Kidney glomerular epithelial cell (primary cell): Measurements from ENCODE around the gene DDIAS.
"Not testable (repeated sequence)": the region's sequence is repeated elsewhere in the genome, so short reads cannot be mapped to it uniquely, and the experiment has no call there.

Experiments
- DNase-seq: peaks from one replicate; lab custom pipeline; 2025; lab: John Stamatoyannopoulos, UW

DDIAS gene

GRCh38 chr11:82901165-82901921 is at the start of gene DDIAS:
Gene DDIAS, plus strand, starts transcription at chr11:82901736. Its CDS starts 13,003 bp downstream, at chr11:82914739.
- DNase-seq = peak; percentile 97

- no peak for DNase-seq
Measured at GRCh38 chr11:82854242-82854641, 47.3 kb upstream of the DDIAS start.

- not testable (repeated sequence) for DNase-seq
Measured at GRCh38 chr11:82854916-82855315, 46.6 kb upstream of the DDIAS start.

GRCh38 chr11:82855616-82856015 is 45.9 kb upstream of the DDIAS start:
- DNase-seq = no peak

GRCh38 chr11:82857145-82857544 is 44.4 kb upstream of the DDIAS start:
- DNase-seq = no peak

- no peak for DNase-seq
Measured at GRCh38 chr11:82858133-82858532, 43.4 kb upstream of the DDIAS start.

GRCh38 chr11:82858556-82859091 is 42.9 kb upstream of the DDIAS start:
- DNase-seq = peak; percentile 51

- no peak for DNase-seq
Measured at GRCh38 chr11:82859750-82860149, 41.8 kb upstream of the DDIAS start.

- no peak for DNase-seq
Measured at GRCh38 chr11:82862379-82862778, 39.2 kb upstream of the DDIAS start.

- DNase-seq = no peak
Measured at GRCh38 chr11:82863209-82863608, 38.3 kb upstream of the DDIAS start.

GRCh38 chr11:82864268-82864667 is 37.3 kb upstream of the DDIAS start:
- DNase-seq = peak; percentile 57

- DNase-seq = no peak
Measured at GRCh38 chr11:82865841-82866240, 35.7 kb upstream of the DDIAS start.

- DNase-seq = peak; percentile 64
Measured at GRCh38 chr11:82867495-82868082, 33.9 kb upstream of the DDIAS start.

GRCh38 chr11:82869657-82870056 is 31.9 kb upstream of the DDIAS start:
- DNase-seq = no peak

GRCh38 chr11:82871646-82872045 is 29.9 kb upstream of the DDIAS start:
- DNase-seq = no peak

- DNase-seq = no peak
Measured at GRCh38 chr11:82872377-82873150, 29.0 kb upstream of the DDIAS start.

GRCh38 chr11:82873919-82874333 is 27.6 kb upstream of the DDIAS start:
- no peak for DNase-seq

- no peak for DNase-seq
Measured at GRCh38 chr11:82874646-82875523, 26.7 kb upstream of the DDIAS start.

GRCh38 chr11:82883853-82884252 is 17.7 kb upstream of the DDIAS start:
- DNase-seq = no peak

- DNase-seq = no peak
Measured at GRCh38 chr11:82889133-82890001, 12.2 kb upstream of the DDIAS start.

- DNase-seq = no peak
Measured at GRCh38 chr11:82890002-82890341, 11.6 kb upstream of the DDIAS start.
